H1 (cell line): ENCODE data around the gene MYL5. TPM values are rescaled to one million over a fixed set of nuclear protein-coding genes. Genes with fewer than 3 reads are reported as not detected.

Source experiments
- BRCA1 ChIP-seq: IDR thresholded peaks from 2 replicates; pipeline ENCODE4 v1.6.1; 2012; ENCODE audit warnings: low read depth, low read length, improper control_type of control experiment
- CBX5 ChIP-seq: fragments of 300-800, 300-1000 bp; sonication (generic); IDR thresholded peaks from 2 replicates; pipeline ENCODE4 v1.7.1; 2016; ENCODE audit warnings: antibody characterized with exemption, low read length, low read depth
- CHD2 ChIP-seq: IDR thresholded peaks from 2 replicates; pipeline ENCODE4 v1.6.1; 2012; ENCODE audit warnings: low read length, improper control_type of control experiment
- CHD7 ChIP-seq: fragments of 300-600 bp; sonication (generic); IDR thresholded peaks from 2 replicates; pipeline ENCODE4 v1.7.1; 2012; ENCODE audit warnings: low read length, moderate library complexity, mild to moderate bottlenecking, inconsistent platforms; ENCODE audit not compliant: insufficient replicate concordance
- CREB1 ChIP-seq: IDR thresholded peaks from 2 replicates; pipeline ENCODE4 v1.6.1; 2012; ENCODE audit warnings: inconsistent platforms
- HDAC2 ChIP-seq, 2 experiments: fragments of 300-600 bp in 1 of 2; sonication (generic) in 1 of 2; IDR thresholded peaks; 2 replicates each; pipeline ENCODE4 v1.6.1; 2011 to 2012; ENCODE audit warnings: low read depth in 2 of 2, low read length in 2 of 2, mild to moderate bottlenecking in 2 of 2, moderate library complexity in 2 of 2, borderline replicate concordance in 1 of 2, inconsistent platforms in 1 of 2
- KDM4A ChIP-seq: IDR thresholded peaks from one replicate; pipeline ENCODE4 v1.7.1; 2012; ENCODE audit warnings: low read depth, mild to moderate bottlenecking, moderate library complexity, low read length, inconsistent platforms; ENCODE audit not compliant: severe bottlenecking
- MAX ChIP-seq: IDR thresholded peaks from 2 replicates; pipeline ENCODE4 v1.6.1; 2012; ENCODE audit warnings: inconsistent platforms
- NRF1 ChIP-seq: IDR thresholded peaks from 2 replicates; pipeline ENCODE4 v1.6.1; 2011; ENCODE audit warnings: mild to moderate bottlenecking, low read depth, low read length, improper control_type of control experiment
- RNF2 ChIP-seq: fragments of 200-900, 300-1000 bp; sonication (generic); IDR thresholded peaks from 2 replicates; pipeline ENCODE4 v1.7.1; 2016; ENCODE audit warnings: borderline replicate concordance, low read depth, mild to moderate bottlenecking, antibody characterized with exemption, low read length; ENCODE audit not compliant: poor library complexity, severe bottlenecking; ENCODE audit errors: missing control alignments
- SRF ChIP-seq: IDR thresholded peaks from 2 replicates; pipeline ENCODE4 v1.6.1; 2011; ENCODE audit warnings: mild to moderate bottlenecking, low read depth, low read length, moderate library complexity
- SUZ12 ChIP-seq: fragments of 200-600 bp; sonication (generic); IDR thresholded peaks from 2 replicates; pipeline ENCODE4 v1.6.1; 2012; ENCODE audit warnings: mild to moderate bottlenecking, inconsistent platforms, low read length, moderate library complexity, mixed read lengths
- polyA plus RNA-seq, 7 experiments: library from polyadenylated mRNA; depleted of rRNA in 3 of 7; stranded (reverse) in 5 of 7; unstranded in 2 of 7; fragments of >200 nt in 5 of 7; fragments of 200-250 nt in 2 of 7; gene quantifications; 1 replicate in 5 of 7; 2 replicates in 1 of 7; 4 replicates in 1 of 7; pipeline versions ENCODE4 v1.2.1 to v1.2.3, GENCODE V29; 2011 to 2013; ENCODE audit warnings: missing spikeins in 2 of 7, mixed read lengths in 2 of 7
- total RNA-seq: library from RNA; stranded (reverse); fragmentation: NEBNext Ultra II Directional; extraction: Animal tissue kit (Norgen Biotek cat#: 25700); gene quantifications from 2 replicates; pipeline ENCODE4 v1.2.1, GENCODE V29; 2021

The MYL5 gene
- total and polyA plus RNA-seq, 2 of the 8 experiments (the other 6 are each of a cell fraction or from before 2014, with no cell fraction given) = 5.7 to 6.8 TPM

DNA sequence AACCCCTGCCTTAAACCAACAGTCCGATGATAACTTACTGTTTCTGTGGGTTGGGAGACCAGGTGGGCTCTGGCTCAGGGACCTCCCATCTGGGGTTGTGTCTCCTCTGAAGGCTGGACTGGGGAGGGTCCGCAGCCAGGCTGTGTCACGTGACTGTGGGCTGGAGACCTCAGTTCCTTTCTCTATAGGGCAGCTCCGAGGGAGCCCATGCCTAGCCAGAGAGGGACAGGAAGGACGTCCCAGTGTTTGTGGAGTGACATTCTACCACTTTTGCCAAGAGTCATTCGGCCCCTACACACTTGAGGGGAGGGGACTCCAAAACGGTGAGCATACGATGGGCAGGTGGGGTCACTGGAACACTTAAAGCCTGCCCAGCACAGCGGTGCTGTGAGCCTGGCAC is 35.8 kb downstream of the MYL5 start (continued):
- no peak for TF ChIP-seq CHD7
- TF ChIP-seq SRF = no peak
- no peak for TF ChIP-seq MAX
- TF ChIP-seq NRF1 = no peak
- TF ChIP-seq KDM4A = no peak
- TF ChIP-seq RNF2 = no peak
- no peak for TF ChIP-seq HDAC2 (IDR thresholded peaks at IDR 0.05; ENCODE audit: borderline replicate concordance in 1 of 2, low read depth in 2 of 2, low read length in 2 of 2)
- TF ChIP-seq CREB1 = no peak
- no peak for TF ChIP-seq BRCA1
- no peak for TF ChIP-seq CHD2
- TF ChIP-seq SUZ12 = no peak
- TF ChIP-seq CBX5 = no peak
